Epithelial cell of proximal tubule (primary cell): ENCODE results near the gene MYO5B. TPM values are rescaled to one million over a fixed set of nuclear protein-coding genes. Genes with fewer than 3 reads are reported as not detected.
"Not testable (repeated sequence)": the region's sequence is repeated elsewhere in the genome, so short reads cannot be mapped to it uniquely, and the experiment has no call there.

Experiments used
- DNase-seq: peaks from one replicate; pipeline ENCODE4 v3.0.0-alpha.2; 2011; ENCODE audit warnings: low read depth
- H3K4me3 ChIP-seq: 2 replicates; pipeline ENCODE4 v1.5.1; 2011; ENCODE audit warnings: low read depth, mild to moderate bottlenecking, low read length
- total RNA-seq: library from RNA; depleted of rRNA; stranded (reverse); fragments of >200 nt; gene quantifications from 2 replicates; pipeline ENCODE4 v1.2.3, GENCODE V29; 2015
- TF ChIP-seq, protein P1 (sequence below): conservative IDR thresholded peaks from 2 replicates; pipeline ENCODE4 v1.5.1; 2012; ENCODE audit warnings: low read depth, mild to moderate bottlenecking, low read length

Gene MYO5B
- total RNA-seq, 1 donor from 2014 or later = 48.4 TPM

DNA sequence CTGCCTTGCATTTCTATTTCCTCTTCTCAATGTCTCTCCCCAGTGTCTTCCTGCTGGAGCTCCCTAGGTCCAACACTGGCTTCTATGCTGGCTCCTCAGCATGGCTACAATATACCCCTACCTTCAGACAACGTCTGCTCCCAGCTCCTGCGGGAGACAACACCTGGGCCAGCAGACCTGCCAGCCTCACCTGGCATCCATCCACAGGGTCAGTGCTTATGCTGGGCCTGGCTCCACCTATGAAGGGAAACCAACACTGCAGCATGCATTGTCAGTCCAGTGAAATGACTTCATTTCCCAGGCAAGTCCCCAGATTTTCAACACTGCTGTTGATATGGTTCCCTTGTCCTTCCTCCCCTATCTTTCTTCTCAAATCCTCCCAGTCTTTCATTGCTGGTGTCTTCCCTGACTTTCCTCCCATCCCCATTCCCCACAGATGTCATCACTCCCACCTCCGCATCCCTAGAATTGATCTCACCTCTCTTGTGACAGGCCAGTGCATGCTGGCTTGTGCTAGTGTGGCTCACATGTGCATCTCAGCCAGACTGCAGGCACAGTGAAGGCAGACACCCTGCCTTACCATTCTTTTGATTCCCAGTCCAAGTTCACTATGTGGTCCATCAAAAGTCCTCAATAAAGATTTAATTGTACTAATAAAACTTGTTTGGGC, 98.0 kb downstream of the MYO5B start:
- no peak overlapping the region for H3K4me3 ChIP-seq
- DNase-seq = no peak
- TF ChIP-seq, protein P1, sequence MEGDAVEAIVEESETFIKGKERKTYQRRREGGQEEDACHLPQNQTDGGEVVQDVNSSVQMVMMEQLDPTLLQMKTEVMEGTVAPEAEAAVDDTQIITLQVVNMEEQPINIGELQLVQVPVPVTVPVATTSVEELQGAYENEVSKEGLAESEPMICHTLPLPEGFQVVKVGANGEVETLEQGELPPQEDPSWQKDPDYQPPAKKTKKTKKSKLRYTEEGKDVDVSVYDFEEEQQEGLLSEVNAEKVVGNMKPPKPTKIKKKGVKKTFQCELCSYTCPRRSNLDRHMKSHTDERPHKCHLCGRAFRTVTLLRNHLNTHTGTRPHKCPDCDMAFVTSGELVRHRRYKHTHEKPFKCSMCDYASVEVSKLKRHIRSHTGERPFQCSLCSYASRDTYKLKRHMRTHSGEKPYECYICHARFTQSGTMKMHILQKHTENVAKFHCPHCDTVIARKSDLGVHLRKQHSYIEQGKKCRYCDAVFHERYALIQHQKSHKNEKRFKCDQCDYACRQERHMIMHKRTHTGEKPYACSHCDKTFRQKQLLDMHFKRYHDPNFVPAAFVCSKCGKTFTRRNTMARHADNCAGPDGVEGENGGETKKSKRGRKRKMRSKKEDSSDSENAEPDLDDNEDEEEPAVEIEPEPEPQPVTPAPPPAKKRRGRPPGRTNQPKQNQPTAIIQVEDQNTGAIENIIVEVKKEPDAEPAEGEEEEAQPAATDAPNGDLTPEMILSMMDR = no peak

DNA sequence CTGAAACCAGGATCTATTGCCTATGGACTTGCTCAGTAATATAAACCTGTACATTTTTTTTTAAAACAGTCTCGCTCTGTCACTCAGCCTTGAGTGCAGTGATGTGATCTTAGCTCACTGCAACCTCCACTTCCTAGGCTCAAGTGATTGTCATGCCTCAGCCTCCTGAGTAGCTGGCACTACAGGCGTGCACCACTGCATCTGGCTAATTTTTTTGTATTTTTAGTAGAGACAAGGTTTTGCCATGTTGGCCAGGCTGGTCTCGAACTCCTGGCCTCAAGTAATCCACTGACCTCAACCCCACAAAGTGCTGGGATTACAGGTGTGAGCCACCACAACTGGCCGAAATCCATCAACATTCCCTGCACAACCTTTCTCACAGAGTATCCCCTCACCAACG, 100.2 kb downstream of the MYO5B start:
- H3K4me3 ChIP-seq, DNase-seq: not testable (repeated sequence)

DNA sequence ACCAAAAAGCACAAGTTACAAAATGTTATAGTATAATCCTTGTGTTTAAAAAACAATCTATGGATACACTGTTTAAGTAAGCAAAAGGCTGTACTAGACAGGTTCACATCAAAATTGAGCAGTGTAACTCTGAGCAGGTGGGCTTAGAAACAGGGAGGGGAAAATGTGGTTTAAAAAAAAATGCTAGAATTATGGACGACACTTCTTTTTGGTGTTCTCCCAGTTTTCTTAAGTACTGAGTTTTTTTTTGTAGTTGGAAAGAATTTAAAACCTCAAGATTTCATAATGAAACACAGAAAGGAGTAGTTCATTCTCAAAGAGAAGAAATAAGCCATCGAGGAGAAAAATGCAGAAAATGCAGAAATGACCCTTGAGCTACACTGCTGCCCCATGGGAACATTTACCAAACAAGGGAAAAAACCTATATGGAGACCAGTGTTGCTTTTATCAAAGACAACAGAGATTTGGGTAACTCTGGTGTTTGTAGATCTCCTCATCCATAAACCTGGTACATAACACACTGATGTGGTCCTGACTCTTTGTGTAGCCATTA, 100.7 kb downstream of the MYO5B start:
- no peak overlapping the region for H3K4me3 ChIP-seq
- TF ChIP-seq, protein P1 = no peak
- no peak for DNase-seq

DNA sequence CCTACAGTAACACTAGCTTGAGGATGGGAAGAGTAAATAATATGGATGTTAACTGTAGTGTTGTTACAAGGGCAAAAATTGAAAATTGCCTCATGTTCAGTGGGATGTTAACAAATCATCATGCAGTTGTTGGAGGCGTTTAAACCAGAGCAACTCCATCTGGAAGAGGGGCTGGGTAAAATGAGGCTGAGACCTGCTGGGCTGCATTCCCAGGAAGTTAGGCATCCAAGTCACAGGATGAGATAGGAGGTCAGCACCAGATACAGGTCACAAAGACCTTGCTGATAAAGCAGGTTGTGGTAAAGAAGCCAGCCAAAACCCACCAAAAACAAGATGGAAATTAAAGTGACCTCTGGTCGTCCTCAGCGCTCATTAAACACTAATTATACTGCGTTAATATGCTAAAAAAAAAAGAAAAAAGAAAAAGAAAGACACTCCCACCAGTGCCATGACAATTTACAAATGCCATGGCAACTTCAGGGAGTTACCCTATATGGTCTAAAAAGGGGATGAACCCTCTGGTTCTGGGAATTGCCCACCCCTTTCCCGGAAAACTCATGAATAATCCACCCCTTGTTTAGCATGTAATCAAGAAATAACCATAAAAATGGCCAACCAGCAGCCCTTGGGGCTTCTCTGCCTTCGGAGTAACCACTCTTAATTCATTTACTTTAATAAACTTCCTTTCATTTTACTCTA, 101.4 kb downstream of the MYO5B start:
- DNase-seq = no peak
- TF ChIP-seq, protein P1 = no peak
- no peak overlapping the region for H3K4me3 ChIP-seq

DNA sequence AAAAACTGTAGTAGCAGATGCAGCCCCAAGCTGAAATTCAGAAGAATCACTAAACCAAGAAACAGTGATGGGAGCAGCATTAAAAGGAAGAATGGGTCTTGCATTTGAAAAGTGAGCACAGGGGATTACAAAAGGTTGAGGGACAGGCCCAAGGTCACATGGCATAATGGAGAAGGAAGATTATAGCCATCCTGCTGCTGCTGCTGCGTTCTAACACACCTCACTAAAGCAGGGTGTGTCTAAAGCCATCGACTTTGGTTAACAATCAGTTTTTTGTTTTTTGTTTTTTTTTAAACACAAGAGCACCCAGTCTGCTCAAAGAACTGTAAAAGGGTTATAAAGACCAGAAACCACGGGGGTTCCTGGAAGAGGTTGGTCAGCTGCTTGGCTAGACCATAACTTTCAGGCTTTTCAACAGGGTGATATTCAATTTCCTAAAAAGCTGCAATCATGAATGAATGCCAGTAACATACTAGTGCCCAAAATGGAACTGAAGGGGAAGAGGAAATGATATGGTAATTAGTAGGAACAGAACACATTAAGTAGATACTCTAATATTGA, 102.6 kb downstream of the MYO5B start:
- DNase-seq = no peak
- TF ChIP-seq, protein P1 = no peak
- H3K4me3 ChIP-seq = no peak overlapping the region

DNA sequence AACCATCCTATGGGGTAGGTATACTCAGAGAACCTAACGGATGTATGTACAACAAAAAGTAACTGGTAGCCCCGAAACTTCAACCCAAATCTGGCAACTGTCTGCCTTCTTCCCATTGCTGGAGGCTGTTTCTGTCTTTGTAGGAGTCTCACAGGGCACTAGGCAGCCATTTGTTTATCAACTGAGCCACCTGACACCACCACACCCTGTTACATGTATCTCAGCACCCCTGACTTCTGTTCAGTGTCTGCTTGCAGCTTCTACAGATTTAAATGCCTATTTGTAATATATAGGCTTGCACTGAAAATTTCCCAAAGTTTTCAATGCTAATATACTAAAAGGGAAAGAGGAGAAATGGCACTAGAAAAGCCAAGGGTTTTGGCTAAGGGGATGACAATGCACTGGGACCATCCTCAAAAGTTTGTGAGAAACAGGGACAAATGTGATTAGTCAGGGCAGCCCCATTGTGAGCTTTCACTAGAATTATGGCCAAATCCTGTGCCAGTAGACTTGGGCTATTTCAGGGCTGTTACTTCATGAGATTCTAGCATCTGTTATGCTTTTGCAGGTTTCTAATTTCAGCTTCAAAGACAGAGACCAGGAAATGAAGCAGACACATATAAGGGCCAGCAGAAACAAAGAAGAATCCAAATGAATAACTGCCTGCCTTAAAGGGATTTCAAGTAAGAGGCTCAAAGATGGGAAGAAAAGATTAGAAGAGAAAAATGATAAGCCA, 103.3 kb downstream of the MYO5B start:
- no peak overlapping the region for H3K4me3 ChIP-seq
- no peak for DNase-seq
- TF ChIP-seq, protein P1 = no peak
